Upper lobe of right lung (tissue), 1 donor: ENCODE results near the gene CLTCL1. TPM values are rescaled to one million over a fixed set of nuclear protein-coding genes. Genes with fewer than 3 reads are reported as not detected.
"Not testable (repeated sequence)": the region's sequence is repeated elsewhere in the genome, so short reads cannot be mapped to it uniquely, and the experiment has no call there.

Source experiments
- ATAC-seq: fragments of 200-7000 bp; cut with Tn5 transposase; one replicate; pipeline ENCODE4 v1.9.1; 2020; ENCODE audit warnings: mild to moderate bottlenecking, moderate library complexity
- DNase-seq: peaks from one replicate; pipeline ENCODE4 v3.0.0-alpha.2; 2020
- H3K27ac ChIP-seq: fragments of 200-600 bp; one replicate; pipeline ENCODE4 v1.8.0; 2022
- H3K27me3 ChIP-seq: fragments of 200-600 bp; one replicate; pipeline ENCODE4 v1.8.0; 2022; ENCODE audit warnings: mild to moderate bottlenecking
- H3K36me3 ChIP-seq: fragments of 200-600 bp; one replicate; pipeline ENCODE4 v1.8.0; 2022
- H3K4me1 ChIP-seq: fragments of 200-600 bp; one replicate; pipeline ENCODE4 v1.8.0; 2022
- H3K4me3 ChIP-seq: fragments of 200-600 bp; one replicate; pipeline ENCODE4 v1.8.0; 2022; ENCODE audit warnings: mild to moderate bottlenecking
- H3K9me3 ChIP-seq: fragments of 200-600 bp; one replicate; pipeline ENCODE4 v1.8.0; 2022
- CTCF ChIP-seq: fragments of 200-600 bp; IDR thresholded peaks from one replicate; pipeline ENCODE4 v1.8.0; 2022; ENCODE audit warnings: antibody characterized with exemption
- intact Hi-C: fragments of 100-400 bp; cut with DNase I; formaldehyde crosslinking; loops from one replicate; pipeline ENCODE4 v1.11.0; 2022
- total RNA-seq: library from RNA; stranded (reverse); fragmentation: NEBNext Ultra II Directional; extraction: Animal tissue kit (Norgen Biotek cat#: 25700); gene quantifications from one replicate; pipeline ENCODE4 v1.2.1, GENCODE V29; 2021
- donor health status: DM: no; HTN: yes; CAD: no; lungs with severe emphysema.

CLTCL1 gene
- total RNA-seq, 1 donor from 2014 or later, result 4.3 TPM

- intact Hi-C loops, result no loop called here
- no peaks in the 10 kb centered on the region for H3K27me3 ChIP-seq
- ATAC-seq, result peak; percentile 41
- H3K4me3 ChIP-seq, result no peak overlapping the region
- H3K36me3 ChIP-seq, result peaks cover 47% of the 10 kb centered on the region
- no peaks in the 10 kb centered on the region for H3K4me1 ChIP-seq
- no peaks in the 10 kb centered on the region for H3K9me3 ChIP-seq
- no peak for DNase-seq
- no peak overlapping the region for H3K27ac ChIP-seq
- TF ChIP-seq CTCF, result no peak
Observed at GRCh38 chr22:19330865-19331418, 39.4 kb upstream of the CLTCL1 start.

- peaks cover 40% of the 10 kb centered on the region for H3K36me3 ChIP-seq
- H3K9me3 ChIP-seq, H3K27me3 ChIP-seq, H3K4me3 ChIP-seq, H3K27ac ChIP-seq, intact Hi-C loops, ATAC-seq, DNase-seq, H3K4me1 ChIP-seq: not testable (repeated sequence)
Observed at GRCh38 chr22:19330205-19330604, 38.7 kb upstream of the CLTCL1 start.

- Histone ChIP-seq H3K27me3 (no peaks in the 10 kb centered on the region), H3K4me3 (no peak overlapping the region), H3K36me3 (peaks cover 32% of the 10 kb centered on the region), H3K27ac (no peak overlapping the region), H3K9me3 (no peaks in the 10 kb centered on the region), H3K4me1 (no peaks in the 10 kb centered on the region)
- DNase-seq (no peak), ATAC-seq (peak; percentile 83)
- TF ChIP-seq CTCF, result no peak
- intact Hi-C loops, result no loop called here
Observed at GRCh38 chr22:19329454-19329853, 37.9 kb upstream of the CLTCL1 start.

- intact Hi-C loops, result no loop called here
- H3K27ac ChIP-seq, result no peak overlapping the region
- peaks cover 12% of the 10 kb centered on the region for H3K36me3 ChIP-seq
- no peaks in the 10 kb centered on the region for H3K27me3 ChIP-seq
- no peak for TF ChIP-seq CTCF
- no peaks in the 10 kb centered on the region for H3K9me3 ChIP-seq
- H3K4me3 ChIP-seq, result no peak overlapping the region
- DNase-seq, result no peak
- ATAC-seq, result no peak
- H3K4me1 ChIP-seq, result no peaks in the 10 kb centered on the region
Observed at GRCh38 chr22:19325296-19325948, 33.9 kb upstream of the CLTCL1 start.

GRCh38 chr22:19323420-19323819 lies 31.9 kb upstream of the CLTCL1 start:
- H3K9me3 ChIP-seq, intact Hi-C loops, H3K27me3 ChIP-seq, DNase-seq, H3K4me1 ChIP-seq, H3K27ac ChIP-seq, H3K4me3 ChIP-seq, ATAC-seq, H3K36me3 ChIP-seq: not testable (repeated sequence)

GRCh38 chr22:19321757-19322156 lies 30.2 kb upstream of the CLTCL1 start:
- ATAC-seq, result no peak
- no peak for TF ChIP-seq CTCF

GRCh38 chr22:19320136-19320535 lies 28.6 kb upstream of the CLTCL1 start:
- H3K36me3 ChIP-seq, intact Hi-C loops, H3K4me3 ChIP-seq, H3K4me1 ChIP-seq, H3K27me3 ChIP-seq, H3K27ac ChIP-seq, DNase-seq, ATAC-seq: not testable (repeated sequence)
- H3K9me3 ChIP-seq, result peaks cover 29% of the 10 kb centered on the region

More at GRCh38 chr22:19321757-19322156, 30.2 kb upstream of the CLTCL1 start:
- Histone ChIP-seq H3K27me3 (no peaks in the 10 kb centered on the region), H3K4me3 (no peak overlapping the region), H3K36me3 (no peaks in the 10 kb centered on the region), H3K9me3 (peaks cover 17% of the 10 kb centered on the region), H3K4me1 (no peaks in the 10 kb centered on the region), H3K27ac (no peak overlapping the region)
- intact Hi-C loops, result no loop called here
- DNase-seq, result no peak
